Ramos (cell line): ENCODE measurements around the gene NME5.
"Not testable (repeated sequence)": the region's sequence is repeated elsewhere in the genome, so short reads cannot be mapped to it uniquely, and the experiment has no call there.

Experiments
- in situ Hi-C: fragments of 300-500 bp; cut with MboI; formaldehyde crosslinking; loops from one replicate; pipeline ENCODE4 v1.14.3; 2022; ENCODE audit warnings: low sequenced_read_pairs; ENCODE audit not compliant: unreplicated experiment

Gene NME5

DNA sequence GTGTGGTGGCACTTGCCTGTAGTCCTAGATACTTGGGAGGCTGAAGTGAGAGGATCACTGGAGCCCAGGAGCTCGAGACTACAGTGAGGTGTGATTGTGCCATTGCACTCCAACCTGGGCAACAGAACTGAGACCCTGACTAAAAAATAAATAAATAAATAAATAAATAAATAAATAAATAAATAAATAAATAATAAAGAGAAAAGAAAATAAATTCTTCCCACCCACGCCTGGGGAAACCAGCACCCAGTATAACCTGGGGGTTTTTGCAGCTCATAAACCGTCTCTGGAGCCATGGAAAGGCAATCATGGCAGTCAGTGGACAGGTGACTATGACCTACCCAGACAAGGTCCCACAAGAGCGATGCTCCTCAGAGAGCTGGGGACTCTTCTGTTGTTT lies 47.5 kb downstream of the NME5 start:
- in situ Hi-C loops, result no loop called here

DNA sequence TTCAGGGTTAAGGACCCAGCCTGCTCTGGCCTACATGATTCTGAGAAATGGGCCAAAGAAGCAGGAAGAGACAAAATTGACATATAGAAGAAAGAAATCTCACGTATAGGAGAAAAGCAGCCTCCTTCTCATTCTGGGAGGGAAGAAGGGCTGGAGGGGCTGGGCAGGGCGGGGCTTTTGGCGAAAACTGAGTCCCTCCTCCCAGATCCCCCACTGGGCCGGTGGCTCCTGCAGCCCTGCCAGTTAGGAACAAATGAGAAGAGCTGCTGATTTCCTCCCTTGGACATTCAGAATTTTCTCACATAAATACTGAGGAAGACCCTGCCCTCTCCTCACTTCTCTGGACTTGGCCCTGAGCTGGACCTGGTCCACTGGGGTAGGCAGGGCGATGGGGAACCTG lies 55.5 kb downstream of the NME5 start, which contains the start of gene WNT8A:
TSS of gene WNT8A (plus strand) at position 332 of the 400 bp plus-strand sequence. CDS start 95 bp downstream, outside the sequence.
- in situ Hi-C loops, result no loop called here

DNA sequence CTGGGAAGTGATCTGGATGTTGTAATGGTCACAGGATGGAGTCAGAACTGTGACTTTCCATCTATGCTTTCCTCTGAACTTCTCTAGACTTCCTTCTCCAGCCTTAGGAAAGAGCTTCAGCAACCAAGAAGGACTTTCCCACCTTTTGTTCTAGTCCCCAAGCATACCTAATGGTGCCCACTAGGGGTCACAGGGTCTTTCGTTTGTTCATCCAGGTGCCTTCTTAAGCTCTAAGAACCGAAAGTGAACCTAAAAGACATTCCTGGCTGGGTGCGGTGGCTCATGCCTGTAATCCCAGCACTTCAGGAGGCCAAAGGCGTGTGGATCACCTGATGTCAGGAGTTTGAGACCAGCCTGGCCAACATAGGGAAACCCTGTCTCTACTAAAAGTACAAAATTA lies 57.2 kb downstream of the NME5 start:
- in situ Hi-C loops, result no loop called here

DNA sequence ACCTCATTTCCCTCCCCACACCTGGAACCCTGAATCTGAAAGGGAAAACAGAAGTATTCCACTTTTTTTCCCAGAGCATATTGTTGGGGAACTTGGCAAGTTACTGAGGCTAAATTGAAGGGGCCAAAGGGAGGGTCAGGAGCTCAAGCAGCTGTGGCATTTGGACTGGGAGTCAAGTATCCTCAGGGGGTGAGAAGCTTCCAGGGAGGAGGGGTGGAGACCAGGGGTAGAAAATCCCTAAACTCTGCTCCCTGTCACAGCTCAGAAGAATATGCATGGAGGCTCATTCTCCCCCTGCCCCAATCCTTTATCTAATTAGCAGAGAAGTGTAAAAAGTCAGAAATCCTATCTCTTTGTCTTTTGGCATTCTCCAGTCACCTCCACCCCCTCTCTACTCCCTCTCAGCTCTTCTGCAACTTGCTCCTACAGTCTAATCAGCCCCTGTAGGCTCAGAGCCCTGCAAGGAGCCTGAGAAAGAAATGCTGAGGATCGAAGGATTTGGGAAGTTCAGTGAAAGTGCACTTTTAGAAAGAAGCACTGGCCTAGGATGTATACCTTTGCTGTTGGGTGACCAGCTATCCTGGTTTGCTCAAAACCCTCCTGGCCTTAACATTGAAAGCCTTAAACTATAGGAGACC lies 61.1 kb downstream of the NME5 start:
- in situ Hi-C loops, result no loop called here

DNA sequence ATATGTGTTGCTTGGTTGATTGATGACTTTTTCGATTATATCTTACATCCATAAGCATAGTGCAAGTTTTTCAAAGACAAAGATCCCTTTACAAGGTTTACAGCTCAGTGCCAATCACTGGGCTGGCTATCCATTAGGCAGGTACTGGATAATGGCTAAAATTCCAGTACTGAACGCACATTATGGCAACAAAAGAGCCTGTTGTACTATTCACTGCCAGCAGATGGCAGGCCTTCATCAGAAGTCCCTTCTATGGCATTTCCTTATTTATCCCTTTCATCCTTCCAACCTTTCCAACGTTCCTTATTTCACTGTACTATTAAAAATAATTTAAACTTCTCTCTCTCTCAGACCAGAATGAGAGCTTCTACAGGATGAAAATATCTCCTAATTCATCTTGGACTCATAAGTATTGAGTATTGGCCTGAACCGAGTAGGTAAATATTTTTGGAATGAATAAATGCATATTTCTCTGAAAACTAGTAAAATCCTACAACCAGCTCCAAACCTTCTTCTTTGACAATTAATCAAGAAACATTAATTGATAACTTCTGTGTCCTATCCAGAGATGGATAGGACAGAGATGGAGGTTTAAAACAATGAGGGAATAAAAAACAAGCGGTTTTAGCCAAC lies 62.0 kb downstream of the NME5 start:
- in situ Hi-C loops, result no loop called here

DNA sequence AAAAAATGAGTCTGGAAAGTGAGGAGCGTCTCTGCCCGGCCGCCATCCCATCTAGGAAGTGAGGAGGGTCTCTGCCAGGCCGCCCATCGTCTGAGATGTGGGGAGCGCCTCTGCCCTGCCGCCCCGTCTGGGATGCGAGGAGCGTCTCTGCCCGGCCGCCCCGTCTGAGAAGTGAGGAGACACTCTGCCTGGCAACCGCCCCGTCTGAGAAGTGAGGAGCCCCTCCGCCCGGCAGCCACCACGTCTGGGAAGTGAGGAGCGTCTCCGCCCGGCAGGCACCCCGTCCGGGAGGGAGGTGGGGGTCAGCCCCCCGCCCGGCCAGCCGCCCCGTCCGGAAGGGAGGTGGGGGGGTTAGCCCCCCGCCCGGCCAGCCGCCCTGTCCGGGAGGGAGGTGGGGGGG lies 69.2 kb downstream of the NME5 start:
- in situ Hi-C loops, result not testable (repeated sequence)

DNA sequence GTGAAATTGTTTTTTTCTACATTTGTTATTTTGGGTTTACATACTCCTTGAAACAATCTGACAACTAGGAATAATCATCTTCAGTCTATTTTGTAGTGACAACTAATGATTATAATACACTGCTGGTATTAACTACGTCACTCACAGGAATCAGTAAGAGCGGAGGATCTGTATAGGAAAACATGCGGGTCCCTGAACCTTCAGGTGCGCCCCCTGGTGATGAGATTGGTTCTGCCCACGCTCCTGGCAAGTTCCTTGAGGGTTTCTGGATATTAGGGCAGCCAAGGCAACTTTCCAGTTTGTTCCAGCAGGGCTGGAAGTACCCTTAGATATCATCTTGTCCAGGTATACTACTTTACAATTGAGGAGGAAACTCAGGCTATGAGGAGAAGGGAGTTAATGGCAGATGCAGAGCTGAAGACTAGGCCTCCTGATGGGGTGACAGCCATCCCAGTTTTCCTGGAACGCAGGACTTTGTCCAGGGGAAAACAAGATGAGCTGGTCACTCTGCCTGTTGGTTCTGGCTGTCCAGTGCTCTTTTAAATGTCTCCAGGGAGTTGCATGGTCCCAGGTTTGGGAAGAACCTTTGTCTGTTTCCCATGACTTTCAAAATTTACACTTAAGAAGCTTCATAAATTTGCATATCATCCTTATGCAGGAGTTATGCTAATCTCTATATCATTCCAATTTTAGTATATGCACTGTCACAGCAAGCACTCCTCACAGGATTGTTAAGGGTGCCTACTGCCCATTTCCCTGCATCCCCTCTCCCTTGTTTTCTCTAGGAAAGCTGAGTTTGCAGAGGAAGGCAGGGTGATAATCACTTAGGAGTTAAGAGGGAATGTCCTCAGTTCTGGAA lies 70.3 kb downstream of the NME5 start:
- in situ Hi-C loops, result no loop called here

DNA sequence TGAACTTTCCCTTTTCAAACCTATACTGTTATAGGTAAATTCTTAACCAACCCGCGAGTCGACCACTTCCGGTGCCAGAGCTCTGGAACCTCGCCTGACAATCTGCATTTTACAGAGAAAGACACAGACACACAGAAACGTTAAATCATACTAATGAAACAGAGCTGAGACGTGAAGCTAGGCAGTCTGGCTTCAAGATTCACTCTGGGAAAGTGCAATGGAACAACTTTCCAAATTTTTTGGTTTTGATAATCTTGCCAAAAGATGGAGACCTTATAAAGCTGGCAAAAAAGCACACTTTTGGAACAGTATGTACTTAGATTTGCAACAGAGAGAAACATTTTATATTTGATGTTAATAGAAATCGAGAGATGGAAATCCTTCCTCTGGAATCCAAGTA lies 71.3 kb downstream of the NME5 start:
- in situ Hi-C loops, result no loop called here
